SK-N-MC (cell line): Measurements from ENCODE around the gene ENTREP1.
"Not testable (repeated sequence)": the region's sequence is repeated elsewhere in the genome, so short reads cannot be mapped to it uniquely, and the experiment has no call there.

Experiments
- DNase-seq: peaks from one replicate; pipeline ENCODE4 v3.0.0-alpha.2; 2011; ENCODE audit warnings: low read depth, low spot score
- H3K27ac ChIP-seq: fragments of 200-600 bp; sonication (generic); 2 replicates; pipeline ENCODE4 v1.5.1; 2016; ENCODE audit warnings: mixed run types
- H3K36me3 ChIP-seq: fragments of 200-600 bp; sonication (generic); 2 replicates; pipeline ENCODE4 v1.6.1; 2017; ENCODE audit warnings: antibody characterized with exemption, low read length, mixed read lengths; ENCODE audit not compliant: insufficient read depth
- H3K4me3 ChIP-seq: fragments of 200-600 bp; sonication (generic); 2 replicates; pipeline ENCODE4 v1.5.1; 2016
- H3K9ac ChIP-seq: fragments of 200-600 bp; sonication (generic); 2 replicates; pipeline ENCODE4 v1.8.0; 2017; ENCODE audit warnings: mixed run types, mixed read lengths; ENCODE audit not compliant: insufficient read length
- H3K9me3 ChIP-seq: fragments of 200-600 bp; sonication (generic); 2 replicates; pipeline ENCODE4 v1.6.1; 2017; ENCODE audit warnings: low read depth, mild to moderate bottlenecking, antibody characterized with exemption, low read length, moderate library complexity, mixed read lengths
- EZH2 ChIP-seq: fragments of 200-600 bp; sonication (generic); IDR thresholded peaks from one replicate; pipeline ENCODE4 v1.6.1; 2017; ENCODE audit warnings: antibody characterized with exemption
- FOXP2 ChIP-seq: optimal IDR thresholded peaks from 2 replicates; pipeline ENCODE3; 2011; ENCODE audit warnings: mild to moderate bottlenecking, moderate library complexity; ENCODE audit not compliant: insufficient read depth; ENCODE audit errors: extremely low read length, control extremely low read depth
- POLR2AphosphoS5 ChIP-seq: IDR thresholded peaks from 2 replicates; pipeline ENCODE4 v1.6.1; 2012; ENCODE audit warnings: mild to moderate bottlenecking, low read depth, low read length, borderline replicate concordance

Gene ENTREP1

GRCh38 chr9:69295872-69296552 is 29.0 kb upstream of the ENTREP1 start:
- no peak for TF ChIP-seq FOXP2
- TF ChIP-seq EZH2 = no peak
- no peak for TF ChIP-seq POLR2AphosphoS5
- DNase-seq = no peak
- no peak overlapping the region for H3K9ac ChIP-seq
- no peak overlapping the region for H3K27ac ChIP-seq
- H3K4me3 ChIP-seq = no peak overlapping the region
- H3K36me3 ChIP-seq = no peaks in the 10 kb centered on the region
- no peaks in the 10 kb centered on the region for H3K9me3 ChIP-seq

- no peak for DNase-seq
- no peak overlapping the region for H3K27ac ChIP-seq
- no peaks in the 10 kb centered on the region for H3K36me3 ChIP-seq
- no peak overlapping the region for H3K4me3 ChIP-seq
- no peaks in the 10 kb centered on the region for H3K9me3 ChIP-seq
- H3K9ac ChIP-seq = no peak overlapping the region
- no peak for TF ChIP-seq FOXP2
- TF ChIP-seq POLR2AphosphoS5 = no peak
- no peak for TF ChIP-seq EZH2
These were observed 27.6 kb upstream of the ENTREP1 start for GRCh38 chr9:69297300-69297980.

- DNase-seq = no peak
- Histone ChIP-seq H3K4me3 (no peak overlapping the region), H3K9ac (no peak overlapping the region), H3K27ac (no peak overlapping the region), H3K9me3 (no peaks in the 10 kb centered on the region), H3K36me3 (no peaks in the 10 kb centered on the region)
- TF ChIP-seq POLR2AphosphoS5 (no peak), FOXP2 (no peak), EZH2 (no peak)
These were observed 25.7 kb upstream of the ENTREP1 start for GRCh38 chr9:69299315-69299714.

GRCh38 chr9:69299826-69300225 is 25.2 kb upstream of the ENTREP1 start:
- Histone ChIP-seq H3K36me3 (no peaks in the 10 kb centered on the region), H3K9me3 (no peaks in the 10 kb centered on the region), H3K4me3 (no peak overlapping the region), H3K9ac (no peak overlapping the region), H3K27ac (no peak overlapping the region)
- DNase-seq = no peak
- TF ChIP-seq EZH2 (no peak), POLR2AphosphoS5 (no peak), FOXP2 (no peak)

- Histone ChIP-seq H3K27ac (no peak overlapping the region), H3K9me3 (no peaks in the 10 kb centered on the region), H3K4me3 (no peak overlapping the region), H3K9ac (no peak overlapping the region), H3K36me3 (no peaks in the 10 kb centered on the region)
- no peak for DNase-seq
- TF ChIP-seq EZH2 (no peak), POLR2AphosphoS5 (no peak), FOXP2 (no peak)
These were observed 21.7 kb upstream of the ENTREP1 start for GRCh38 chr9:69303331-69303730.

- DNase-seq, H3K9ac ChIP-seq, H3K9me3 ChIP-seq, H3K36me3 ChIP-seq, H3K4me3 ChIP-seq, H3K27ac ChIP-seq: not testable (repeated sequence)
These were observed 18.0 kb upstream of the ENTREP1 start for GRCh38 chr9:69306895-69307445.

GRCh38 chr9:69307446-69308205 is 17.4 kb upstream of the ENTREP1 start:
- DNase-seq = no peak
- H3K27ac ChIP-seq = peak overlapping the region; percentile 69

GRCh38 chr9:69308206-69308931 is 16.6 kb upstream of the ENTREP1 start:
- no peak for TF ChIP-seq POLR2AphosphoS5
- TF ChIP-seq FOXP2 = no peak
- H3K36me3 ChIP-seq = no peaks in the 10 kb centered on the region
- no peak overlapping the region for H3K9ac ChIP-seq
- H3K4me3 ChIP-seq = no peak overlapping the region
- DNase-seq = no peak
- H3K27ac ChIP-seq = peak overlapping the region; percentile 69
- H3K9me3 ChIP-seq = no peaks in the 10 kb centered on the region

More at GRCh38 chr9:69307446-69308205, 17.4 kb upstream of the ENTREP1 start:
- no peaks in the 10 kb centered on the region for H3K9me3 ChIP-seq
- no peak for TF ChIP-seq FOXP2
- no peak for TF ChIP-seq EZH2
- TF ChIP-seq POLR2AphosphoS5 = no peak
- no peaks in the 10 kb centered on the region for H3K36me3 ChIP-seq
- H3K9ac ChIP-seq = no peak overlapping the region
- H3K4me3 ChIP-seq = no peak overlapping the region
